Endodermal cell (in vitro differentiated cells): Measurements from ENCODE around the gene ATRN. TPM values are rescaled to one million over a fixed set of nuclear protein-coding genes. Genes with fewer than 3 reads are reported as not detected.
A peak's percentile ranks its signal among the peaks of the same experiment; 100 is the strongest.

ENCODE experiments used
- DNase-seq: peaks from one replicate; pipeline ENCODE4 v3.0.0-alpha.2; 2017
- H3K27ac ChIP-seq: 2 replicates; pipeline ENCODE4 v1.5.1; 2013; ENCODE audit warnings: mild to moderate bottlenecking, low read depth, low read length, moderate library complexity
- H3K27me3 ChIP-seq: 2 replicates; pipeline ENCODE4 v1.6.1; 2013; ENCODE audit warnings: mild to moderate bottlenecking, low read length, moderate library complexity; ENCODE audit not compliant: insufficient read depth, control insufficient read depth, poor library complexity, severe bottlenecking
- H3K36me3 ChIP-seq: 2 replicates; pipeline ENCODE4 v1.7.0; 2013; ENCODE audit warnings: mild to moderate bottlenecking, low read length, moderate library complexity; ENCODE audit not compliant: control insufficient read depth, insufficient read depth
- H3K4me1 ChIP-seq: one replicate; pipeline ENCODE4 v1.7.0; 2013; ENCODE audit warnings: low read length; ENCODE audit not compliant: control insufficient read depth, insufficient read depth
- H3K4me3 ChIP-seq: 2 replicates; pipeline ENCODE4 v1.5.1; 2013; ENCODE audit warnings: mild to moderate bottlenecking, low read length, moderate library complexity
- H3K9ac ChIP-seq: 2 replicates; pipeline ENCODE4 v1.6.1; 2013; ENCODE audit warnings: mild to moderate bottlenecking, low read length, moderate library complexity; ENCODE audit not compliant: poor library complexity, severe bottlenecking; ENCODE audit errors: extremely low read depth
- H3K9me3 ChIP-seq: 2 replicates; pipeline ENCODE4 v1.6.1; 2013; ENCODE audit warnings: mild to moderate bottlenecking, low read length, moderate library complexity; ENCODE audit not compliant: control insufficient read depth
- H3K27ac Mint-ChIP-seq: 2 replicates; pipeline ENCODE4 v1.8.0; 2020; ENCODE audit warnings: mixed read lengths
- H3K27me3 Mint-ChIP-seq: 2 replicates; pipeline ENCODE4 v1.8.0; 2021; ENCODE audit warnings: mild to moderate bottlenecking, mixed read lengths; ENCODE audit not compliant: insufficient read depth
- H3K36me3 Mint-ChIP-seq: 2 replicates; pipeline ENCODE4 v1.8.0; 2020; ENCODE audit warnings: low read depth, mixed read lengths
- H3K4me1 Mint-ChIP-seq: 2 replicates; pipeline ENCODE4 v1.8.0; 2020; ENCODE audit warnings: mixed read lengths
- H3K4me3 Mint-ChIP-seq: 2 replicates; pipeline ENCODE4 v1.8.0; 2020; ENCODE audit warnings: mild to moderate bottlenecking, moderate library complexity, mixed read lengths
- H3K9me3 Mint-ChIP-seq: 2 replicates; pipeline ENCODE4 v1.8.0; 2020; ENCODE audit warnings: mild to moderate bottlenecking, mixed read lengths
- CTCF ChIP-seq: fragments of 200-600 bp; sonication (generic); conservative IDR thresholded peaks from 2 replicates; pipeline ENCODE4 v1.5.0; 2021; ENCODE audit warnings: antibody characterized with exemption, mild to moderate bottlenecking
- WGBS, 2 experiments: methylation state at CpG; one replicate each; pipeline versions ENCODE4 v1.1.5 to v1.1.7; 2013; ENCODE audit warnings: missing lambda C conversion rate in 2 of 2, mixed read lengths in 1 of 2; ENCODE audit not compliant: insufficient coverage in 1 of 2, insufficient read length in 1 of 2; 5-methylcytosine and 5-hydroxymethylcytosine counted together
- total RNA-seq, 2 donors: library from RNA; stranded (reverse); fragmentation: NEBNext Ultra II Directional in 1 of 2; extraction: Animal tissue kit (Norgen Biotek cat#: 25700) in 1 of 2; gene quantifications; 2 replicates in 1 of 2; 3 replicates in 1 of 2; pipeline ENCODE4 v1.2.1, GENCODE V29; 2021

The ATRN gene
- total RNA-seq, 2 donors from 2014 or later: 27.4 to 31.2 TPM

- Histone ChIP-seq H3K27me3 (no peaks in the 10 kb centered on the region), H3K9ac (no peak overlapping the region), H3K9me3 (no peaks in the 10 kb centered on the region), H3K4me3 (no peak overlapping the region), H3K4me1 (no peaks in the 10 kb centered on the region), H3K36me3 (peaks cover 36% of the 10 kb centered on the region), H3K27ac (no peak overlapping the region)
- WGBS, 2 experiments: 86% methylated on average over 3 of the region's 3 CpGs; no CpG with 5 or more reads in 1 of the 2 experiments
- peak; percentile 48 for DNase-seq
- H3K27me3 Mint-ChIP-seq: no peaks in the 10 kb centered on the region
- no peak overlapping the region for H3K4me3 Mint-ChIP-seq
- no peak overlapping the region for H3K27ac Mint-ChIP-seq
- no peaks in the 10 kb centered on the region for H3K9me3 Mint-ChIP-seq
- TF ChIP-seq CTCF: peak; percentile 60
- H3K36me3 Mint-ChIP-seq: peaks cover 47% of the 10 kb centered on the region
- no peaks in the 10 kb centered on the region for H3K4me1 Mint-ChIP-seq
These were observed 109.6 kb downstream of the ATRN start for GRCh38 chr20:3580412-3580811.

DNA sequence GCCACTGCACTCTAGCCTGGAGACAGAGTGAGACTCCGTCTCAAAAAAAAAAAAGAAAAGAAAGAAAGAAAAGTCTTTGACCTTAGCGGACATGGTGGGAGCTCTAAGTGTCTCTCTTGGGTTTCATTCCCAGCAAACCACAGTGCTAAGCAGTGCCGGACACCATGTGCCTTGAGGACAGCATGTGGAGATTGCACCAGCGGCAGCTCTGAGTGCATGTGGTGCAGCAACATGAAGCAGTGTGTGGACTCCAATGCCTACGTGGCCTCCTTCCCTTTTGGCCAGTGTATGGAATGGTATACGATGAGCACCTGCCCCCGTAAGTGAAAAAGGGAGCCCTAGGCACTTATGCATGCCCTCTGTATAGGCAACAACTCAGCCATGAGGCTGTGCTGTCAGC lies 112.9 kb downstream of the ATRN start:
- no peak overlapping the region for H3K9ac ChIP-seq
- H3K36me3 ChIP-seq: peaks cover 33% of the 10 kb centered on the region
- no peak overlapping the region for H3K27ac Mint-ChIP-seq
- H3K4me3 Mint-ChIP-seq: no peak overlapping the region
- H3K36me3 Mint-ChIP-seq: peaks cover 59% of the 10 kb centered on the region
- H3K27ac ChIP-seq: no peak overlapping the region
- DNase-seq: no peak
- no peak overlapping the region for H3K4me3 ChIP-seq
- no peaks in the 10 kb centered on the region for H3K4me1 ChIP-seq
- H3K4me1 Mint-ChIP-seq: no peaks in the 10 kb centered on the region
- no peaks in the 10 kb centered on the region for H3K27me3 ChIP-seq
- TF ChIP-seq CTCF: no peak
- 82 to 84% methylated on average over 7 of the region's 7 CpGs for WGBS, 2 experiments
- no peaks in the 10 kb centered on the region for H3K27me3 Mint-ChIP-seq
- peaks cover 14% of the 10 kb centered on the region for H3K9me3 ChIP-seq
- H3K9me3 Mint-ChIP-seq: peaks cover 18% of the 10 kb centered on the region

DNA sequence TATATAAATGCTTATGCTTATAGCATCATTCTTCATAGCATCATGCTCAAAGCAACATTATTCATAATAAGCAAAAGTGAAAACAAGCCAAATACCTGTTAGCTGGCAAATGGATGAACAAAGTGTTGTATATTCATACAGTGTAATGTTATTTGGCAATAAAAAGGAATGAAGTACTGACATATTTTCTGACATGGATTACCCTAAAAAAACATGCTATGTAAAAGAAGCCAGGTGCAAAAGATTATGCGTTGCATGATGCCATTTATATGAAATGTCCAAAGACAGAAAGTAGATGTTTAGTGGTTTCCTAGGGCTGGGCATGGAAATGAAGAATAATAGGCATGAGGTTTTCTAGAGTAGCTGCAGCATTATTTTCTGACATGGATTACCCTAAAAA lies 115.3 kb downstream of the ATRN start:
- H3K27ac ChIP-seq: no peak overlapping the region
- H3K9ac ChIP-seq: no peak overlapping the region
- Mint-ChIP-seq H3K36me3 (peaks cover 63% of the 10 kb centered on the region), H3K4me1 (no peaks in the 10 kb centered on the region), H3K27me3 (no peaks in the 10 kb centered on the region), H3K4me3 (no peak overlapping the region), H3K27ac (no peak overlapping the region), H3K9me3 (peaks cover 18% of the 10 kb centered on the region)
- H3K4me3 ChIP-seq: no peak overlapping the region
- peaks cover 14% of the 10 kb centered on the region for H3K9me3 ChIP-seq
- H3K27me3 ChIP-seq: no peaks in the 10 kb centered on the region
- no peaks in the 10 kb centered on the region for H3K4me1 ChIP-seq
- WGBS, 2 experiments: 100% methylated on average over 1 of the region's 1 CpG
- no peak for TF ChIP-seq CTCF
- H3K36me3 ChIP-seq: peaks cover 35% of the 10 kb centered on the region
- DNase-seq: no peak
